A549 (cell line): ENCODE results near the gene HOXD10. TPM values are rescaled to one million over a fixed set of nuclear protein-coding genes. Genes with fewer than 3 reads are reported as not detected.

ENCODE experiments used
- ATAC-seq, 2 experiments: fragments of 200-7000 bp in 1 of 2; fragments of >200 bp in 1 of 2; cut with Nextera tagmentation in 1 of 2; cut with Tn5 transposase in 1 of 2; 3 replicates each; pipeline versions ENCODE4 v1.8.0 to v1.9.1; 2018 to 2020; ENCODE audit warnings: mild to moderate bottlenecking in 1 of 2, moderate library complexity in 1 of 2
- CTCF ChIA-PET: fragments of 300-600 bp; sonication (Branson Sonifier 250); formaldehyde crosslinking; extraction: SDS; loops from one replicate; lab custom pipeline; 2021; ENCODE audit warnings: antibody characterized with exemption, inconsistent platforms; lab: Yijun Ruan, JAX
- POLR2A ChIA-PET: fragments of 350-600 bp; formaldehyde crosslinking; extraction: SDS; loops from one replicate; lab custom pipeline; 2021; ENCODE audit warnings: antibody characterized with exemption, inconsistent platforms; lab: Yijun Ruan, JAX
- DNase-seq, 2 experiments: peaks; one replicate each; pipeline versions ENCODE4 v3.0.0 to v3.0.0-alpha.2; 2011 to 2016; ENCODE audit warnings: low read depth in 1 of 2, low spot score in 1 of 2
- FAIRE-seq: peaks from 2 replicates; lab custom pipeline; 2011; peaks lifted over from hg19 to GRCh38; lab: Jason Lieb, UNC
- H3K27ac ChIP-seq, 2 experiments: fragments of >200 bp; sonication (Bioruptor Twin); formaldehyde crosslinking; 3 replicates each; pipeline ENCODE4 v1.5.1; 2016 to 2017
- H3K4me1 ChIP-seq: fragments of >200 bp; sonication (Bioruptor Twin); formaldehyde crosslinking; 3 replicates; pipeline ENCODE4 v1.6.1; 2016
- H3K4me2 ChIP-seq: fragments of >200 bp; sonication (Bioruptor Twin); formaldehyde crosslinking; 3 replicates; pipeline ENCODE4 v1.6.1; 2016
- H3K4me3 ChIP-seq: fragments of >200 bp; sonication (Bioruptor Twin); formaldehyde crosslinking; 3 replicates; pipeline ENCODE4 v1.5.1; 2016
- H3K9me3 ChIP-seq: fragments of >200 bp; sonication (Bioruptor Twin); formaldehyde crosslinking; 3 replicates; pipeline ENCODE4 v1.6.1; 2016
- BHLHE40 ChIP-seq: IDR thresholded peaks from 2 replicates; pipeline ENCODE4 v1.6.1; 2012; ENCODE audit warnings: low read depth, low read length, inconsistent platforms
- CBX8 ChIP-seq: fragments of 200-600 bp; sonication (generic); IDR thresholded peaks from 2 replicates; pipeline ENCODE4 v1.6.1; 2016
- ESRRA ChIP-seq: fragments of 150-350 bp; IDR thresholded peaks from 2 replicates; pipeline ENCODE4 v1.6.1; 2014; ENCODE audit warnings: mild to moderate bottlenecking, low read length, borderline replicate concordance
- FOSB ChIP-seq: fragments of 250-450 bp; sonication (Bioruptor Pico); IDR thresholded peaks from 2 replicates; pipeline ENCODE4 v1.5.0; 2020; ENCODE audit warnings: mild to moderate bottlenecking, moderate library complexity
- HDAC2 ChIP-seq: fragments of 200-600 bp; sonication (generic); IDR thresholded peaks from 2 replicates; pipeline ENCODE4 v1.6.1; 2016
- HEYL ChIP-seq: fragments of 250-450 bp; sonication (Bioruptor Pico); IDR thresholded peaks from 2 replicates; pipeline ENCODE4 v1.8.0; 2021; ENCODE audit warnings: mild to moderate bottlenecking, moderate library complexity
- HOXB5 ChIP-seq: fragments of 250-450 bp; sonication (Bioruptor Pico); IDR thresholded peaks from 2 replicates; pipeline ENCODE4 v1.5.0; 2020; ENCODE audit warnings: mild to moderate bottlenecking, moderate library complexity
- JUN ChIP-seq, 2 experiments: fragments of >200 bp; sonication (Bioruptor Twin); formaldehyde crosslinking; IDR thresholded peaks; 2 replicates in 1 of 2; 3 replicates in 1 of 2; pipeline ENCODE4 v1.6.1; 2016 to 2017
- KDM1A ChIP-seq: fragments of 200-600 bp; sonication (generic); IDR thresholded peaks from 2 replicates; pipeline ENCODE4 v1.6.1; 2016; ENCODE audit warnings: low read depth, mild to moderate bottlenecking
- KDM5A ChIP-seq: fragments of 200-600 bp; sonication (generic); IDR thresholded peaks from 2 replicates; pipeline ENCODE4 v1.6.1; 2016; ENCODE audit warnings: antibody characterized with exemption, mild to moderate bottlenecking
- MAFK ChIP-seq: fragments of 450-650 bp; IDR thresholded peaks from 2 replicates; pipeline ENCODE4 v1.6.1; 2014; ENCODE audit not compliant: partially characterized antibody
- NFE2L2 ChIP-seq: fragments of 150-350 bp; conservative IDR thresholded peaks from 2 replicates; pipeline ENCODE4 v1.6.1; 2014; ENCODE audit warnings: low read length
- NR3C1 ChIP-seq: fragments of >200 bp; sonication (Bioruptor Twin); formaldehyde crosslinking; IDR thresholded peaks from 3 replicates; pipeline ENCODE4 v1.6.1; 2017
- POLR2A ChIP-seq: IDR thresholded peaks from 2 replicates; pipeline ENCODE4 v1.6.1; 2012; ENCODE audit warnings: mild to moderate bottlenecking, low read length
- RCOR1 ChIP-seq: fragments of 150-350 bp; IDR thresholded peaks from 2 replicates; pipeline ENCODE4 v1.6.1; 2014; ENCODE audit warnings: antibody characterized with exemption, low read length, low read depth
- REST ChIP-seq: fragments of 200-600 bp; sonication (generic); IDR thresholded peaks from 2 replicates; pipeline ENCODE4 v1.6.1; 2016; ENCODE audit warnings: antibody characterized with exemption, mild to moderate bottlenecking, moderate library complexity
- RFX5 ChIP-seq: fragments of 450-650 bp; IDR thresholded peaks from 2 replicates; pipeline ENCODE4 v1.7.1; 2014; ENCODE audit warnings: antibody characterized with exemption, mild to moderate bottlenecking, moderate library complexity
- SMC3 ChIP-seq: fragments of >200 bp; sonication (Bioruptor Twin); formaldehyde crosslinking; IDR thresholded peaks from 3 replicates; pipeline ENCODE4 v1.6.1; 2018; ENCODE audit warnings: inconsistent platforms
- ZC3H11A ChIP-seq: fragments of 450-650 bp; IDR thresholded peaks from 2 replicates; pipeline ENCODE4 v1.6.1; 2014; ENCODE audit warnings: antibody characterized with exemption, mild to moderate bottlenecking
- ZNF302 ChIP-seq: fragments of 250-450 bp; sonication (Bioruptor Pico); IDR thresholded peaks from 2 replicates; pipeline ENCODE4 v1.9.0; 2021; ENCODE audit warnings: inconsistent platforms, mild to moderate bottlenecking, moderate library complexity
- WGBS: methylation state at CpG from one replicate; pipeline ENCODE4 v1.1.6; 2017; ENCODE audit errors: missing lambda C conversion rate; 5-methylcytosine and 5-hydroxymethylcytosine counted together
- polyA plus RNA-seq, 4 experiments: library from polyadenylated mRNA; depleted of rRNA in 3 of 4; stranded (reverse); fragments of >200 nt; fragmentation: RNase III in 1 of 4; extraction: RNeasy Plus Mini Kit Qiagen cat#74134 plus additional on column Dnase treatment in 1 of 4; gene quantifications; 2 replicates in 3 of 4; 3 replicates in 1 of 4; pipeline ENCODE4 v1.2.3, GENCODE V29; 2011 to 2017
- TF ChIP-seq, protein P1 (sequence below): fragments of 150-350 bp; IDR thresholded peaks from 2 replicates; pipeline ENCODE4 v1.6.1; 2014; ENCODE audit warnings: low read depth, mild to moderate bottlenecking, low read length
- TF ChIP-seq, protein P2 (sequence below): IDR thresholded peaks from 2 replicates; pipeline ENCODE4 v1.6.1; 2012; ENCODE audit warnings: low read depth, borderline replicate concordance
- TF ChIP-seq, protein P3 (sequence below): fragments of >200 bp; sonication (Bioruptor Twin); formaldehyde crosslinking; IDR thresholded peaks from 2 replicates; pipeline ENCODE4 v1.6.1; 2016
- TF ChIP-seq, protein P4 (sequence below): fragments of >200 bp; sonication (Bioruptor Twin); formaldehyde crosslinking; IDR thresholded peaks from 3 replicates; pipeline ENCODE4 v1.6.1; 2016

The HOXD10 gene
- polyA plus RNA-seq, 2 of the 4 experiments (the other 2 are of a cell fraction) = 4.3 to 4.8 TPM

DNA sequence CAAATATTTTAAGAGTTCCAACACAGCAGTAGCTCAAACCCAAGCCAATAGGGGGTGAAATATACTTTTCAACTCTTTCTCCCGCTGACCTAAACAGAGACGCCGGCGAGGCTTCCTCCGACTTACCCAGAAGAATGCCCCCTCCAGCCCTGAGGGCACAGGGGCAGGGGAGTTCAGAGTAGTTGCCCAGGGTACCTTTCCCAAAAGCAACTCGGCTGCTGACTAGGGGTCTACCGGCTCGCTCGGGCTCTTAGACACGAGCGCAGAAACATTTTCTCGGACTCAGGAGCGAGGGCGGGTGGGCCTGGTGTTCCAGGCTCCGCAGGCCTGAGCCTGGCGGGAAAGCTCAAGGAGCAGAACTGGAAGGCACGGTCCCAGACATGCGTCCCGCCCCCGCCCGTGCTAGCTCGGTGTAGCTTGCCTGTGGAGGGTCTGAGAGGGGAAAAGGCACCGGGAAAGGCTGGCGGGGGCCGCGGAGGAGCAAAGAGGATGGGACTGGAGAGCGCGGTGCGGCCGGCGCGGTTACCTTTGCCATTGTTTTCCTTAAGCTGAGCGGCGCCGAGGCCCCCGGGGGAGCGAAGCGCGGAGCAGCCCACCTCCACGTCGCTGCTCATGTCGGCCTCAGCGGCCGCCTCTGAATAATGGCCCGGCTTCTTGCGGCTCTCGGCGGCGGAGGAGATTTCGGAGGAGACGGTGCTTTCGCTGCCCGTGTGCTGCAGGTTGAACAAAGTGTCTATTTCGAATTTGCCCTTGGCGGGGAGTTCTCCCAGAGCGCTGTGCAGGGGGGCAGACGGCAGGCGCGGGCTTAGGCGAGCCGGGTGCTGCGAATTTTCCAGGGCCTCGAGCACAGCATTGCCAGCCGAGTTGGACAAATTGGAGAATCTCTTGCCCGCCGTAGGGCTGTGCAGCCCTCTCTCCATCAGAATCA lies 33.5 kb upstream of the HOXD10 start:
- Histone ChIP-seq H3K4me2 (no peak overlapping the region), H3K4me3 (no peak overlapping the region), H3K4me1 (peaks cover 15% of the 10 kb centered on the region; the same call in 2 of the 3 replicates)
- ATAC-seq = no peak
- FAIRE-seq = no peak
- WGBS = 63% methylated on average over 64 of the region's 66 CpGs
- TF ChIP-seq KDM1A (no peak), FOSB (CRISPR knock-in tag) (no peak), CBX8 (no peak), ZNF302 (no peak), KDM5A (no peak)
- TF ChIP-seq, all 56 proteins: peak for 0
- ChIA-PET CTCF (interaction anchor here (1.0 to 5.5 kb wide), 2 partner anchors 14 to 716 kb away, joined by 3 to 57 read pairs; no protein-coding TSS in a partner anchor), POLR2A (no interaction called here)
- no peak overlapping the region for H3K27ac ChIP-seq
- no peak for DNase-seq
- peaks cover 10% of the 10 kb centered on the region for H3K9me3 ChIP-seq

GRCh38 chr2:176083796-176084261 lies 32.7 kb upstream of the HOXD10 start, which contains the start of gene EVX2:
EVX2 (minus strand) TSS chr2:176083962; CDS start chr2:176083776, 186 bp downstream.
- peaks cover 10% of the 10 kb centered on the region; the same call in 2 of the 3 replicates for H3K4me1 ChIP-seq
- no peak for ATAC-seq
- POLR2A ChIA-PET = no interaction called here
- no peak for FAIRE-seq
- peaks cover 10% of the 10 kb centered on the region for H3K9me3 ChIP-seq
- CTCF ChIA-PET = interaction anchor here (1.0 to 5.5 kb wide), 2 partner anchors 14 to 716 kb away, joined by 3 to 57 read pairs; no protein-coding TSS in a partner anchor
- 72% methylated on average over 27 of the region's 27 CpGs for WGBS
- TF ChIP-seq NFE2L2 (no peak), CBX8 (no peak), NR3C1 (no peak), POLR2A (no peak), ZC3H11A (no peak), FOSB (CRISPR knock-in tag) (no peak), BHLHE40 (no peak), HEYL (CRISPR knock-in tag) (no peak), KDM1A (no peak), MAFK (no peak), SMC3 (no peak), ESRRA (no peak), RCOR1 (no peak)
- TF ChIP-seq, protein P1, sequence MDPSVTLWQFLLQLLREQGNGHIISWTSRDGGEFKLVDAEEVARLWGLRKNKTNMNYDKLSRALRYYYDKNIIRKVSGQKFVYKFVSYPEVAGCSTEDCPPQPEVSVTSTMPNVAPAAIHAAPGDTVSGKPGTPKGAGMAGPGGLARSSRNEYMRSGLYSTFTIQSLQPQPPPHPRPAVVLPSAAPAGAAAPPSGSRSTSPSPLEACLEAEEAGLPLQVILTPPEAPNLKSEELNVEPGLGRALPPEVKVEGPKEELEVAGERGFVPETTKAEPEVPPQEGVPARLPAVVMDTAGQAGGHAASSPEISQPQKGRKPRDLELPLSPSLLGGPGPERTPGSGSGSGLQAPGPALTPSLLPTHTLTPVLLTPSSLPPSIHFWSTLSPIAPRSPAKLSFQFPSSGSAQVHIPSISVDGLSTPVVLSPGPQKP = no peak
- no peak within 1 kb of the TSS for H3K27ac ChIP-seq
- no peak for DNase-seq
- no peak within 1 kb of the TSS for H3K4me3 ChIP-seq
- no peak within 1 kb of the TSS for H3K4me2 ChIP-seq

DNA sequence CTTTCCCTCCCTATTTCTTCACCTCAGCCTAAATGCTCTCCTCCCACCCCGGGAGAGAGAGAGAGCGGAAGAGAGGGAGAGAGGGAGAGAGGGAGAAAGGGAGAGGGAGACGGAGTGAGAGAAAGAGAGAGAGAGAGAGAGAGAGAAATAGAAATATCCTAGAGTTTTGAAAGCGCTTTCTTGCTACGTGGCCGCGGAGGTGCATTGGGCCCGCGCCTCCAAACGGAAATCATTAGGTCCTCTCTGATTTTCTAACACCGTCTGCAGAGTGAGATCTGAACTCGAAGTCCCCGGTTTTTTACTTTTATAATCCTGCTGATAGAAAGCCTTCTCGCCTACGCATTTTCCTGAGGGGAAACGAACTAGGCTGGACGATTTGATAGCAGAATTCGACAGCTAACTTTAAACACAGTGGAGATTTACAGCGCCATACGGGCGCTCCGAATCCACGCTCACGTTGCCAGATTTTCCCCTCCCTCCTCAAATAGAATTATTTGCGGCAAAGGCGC lies 31.9 kb upstream of the HOXD10 start:
- CTCF ChIA-PET = interaction anchor here (1.1 to 4.8 kb wide), 6 partner anchors 13 to 1053 kb away, joined by 3 to 42 read pairs (median 5); partner anchors contain the start of gene HOXD12
- POLR2A ChIA-PET = interaction anchor here (1.3 kb wide), 1 partner anchor 13 kb away, joined by 3 read pairs; no protein-coding TSS in a partner anchor
- peaks cover 10% of the 10 kb centered on the region for H3K9me3 ChIP-seq
- H3K4me2 ChIP-seq = 0 out of 3 replicates have a peak overlapping the region, but pooled peaks have one; percentile 7
- no peak overlapping the region for H3K4me3 ChIP-seq
- no peak overlapping the region for H3K27ac ChIP-seq
- 51% methylated on average over 26 of the region's 26 CpGs for WGBS
- TF ChIP-seq RFX5 = no peak
- TF ChIP-seq, protein P2, sequence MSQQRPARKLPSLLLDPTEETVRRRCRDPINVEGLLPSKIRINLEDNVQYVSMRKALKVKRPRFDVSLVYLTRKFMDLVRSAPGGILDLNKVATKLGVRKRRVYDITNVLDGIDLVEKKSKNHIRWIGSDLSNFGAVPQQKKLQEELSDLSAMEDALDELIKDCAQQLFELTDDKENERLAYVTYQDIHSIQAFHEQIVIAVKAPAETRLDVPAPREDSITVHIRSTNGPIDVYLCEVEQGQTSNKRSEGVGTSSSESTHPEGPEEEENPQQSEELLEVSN = no peak
- no peak for TF ChIP-seq HEYL (CRISPR knock-in tag)
- TF ChIP-seq, protein P3, sequence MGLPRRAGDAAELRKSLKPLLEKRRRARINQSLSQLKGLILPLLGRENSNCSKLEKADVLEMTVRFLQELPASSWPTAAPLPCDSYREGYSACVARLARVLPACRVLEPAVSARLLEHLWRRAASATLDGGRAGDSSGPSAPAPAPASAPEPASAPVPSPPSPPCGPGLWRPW = no peak
- no peak for TF ChIP-seq HDAC2
- TF ChIP-seq HOXB5 = no peak
- TF ChIP-seq, protein P4, sequence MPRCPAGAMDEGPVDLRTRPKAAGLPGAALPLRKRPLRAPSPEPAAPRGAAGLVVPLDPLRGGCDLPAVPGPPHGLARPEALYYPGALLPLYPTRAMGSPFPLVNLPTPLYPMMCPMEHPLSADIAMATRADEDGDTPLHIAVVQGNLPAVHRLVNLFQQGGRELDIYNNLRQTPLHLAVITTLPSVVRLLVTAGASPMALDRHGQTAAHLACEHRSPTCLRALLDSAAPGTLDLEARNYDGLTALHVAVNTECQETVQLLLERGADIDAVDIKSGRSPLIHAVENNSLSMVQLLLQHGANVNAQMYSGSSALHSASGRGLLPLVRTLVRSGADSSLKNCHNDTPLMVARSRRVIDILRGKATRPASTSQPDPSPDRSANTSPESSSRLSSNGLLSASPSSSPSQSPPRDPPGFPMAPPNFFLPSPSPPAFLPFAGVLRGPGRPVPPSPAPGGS = no peak
- TF ChIP-seq REST = no peak
- no peak for TF ChIP-seq JUN (IDR thresholded peaks at IDR 0.05)
- no peak for ATAC-seq
- no peak for FAIRE-seq
- peaks cover 7% of the 10 kb centered on the region; the same call in 1 of the 3 replicates for H3K4me1 ChIP-seq
- DNase-seq = no peak
